ENCODE results near the gene NCKAP5.

The NCKAP5 gene

DNA sequence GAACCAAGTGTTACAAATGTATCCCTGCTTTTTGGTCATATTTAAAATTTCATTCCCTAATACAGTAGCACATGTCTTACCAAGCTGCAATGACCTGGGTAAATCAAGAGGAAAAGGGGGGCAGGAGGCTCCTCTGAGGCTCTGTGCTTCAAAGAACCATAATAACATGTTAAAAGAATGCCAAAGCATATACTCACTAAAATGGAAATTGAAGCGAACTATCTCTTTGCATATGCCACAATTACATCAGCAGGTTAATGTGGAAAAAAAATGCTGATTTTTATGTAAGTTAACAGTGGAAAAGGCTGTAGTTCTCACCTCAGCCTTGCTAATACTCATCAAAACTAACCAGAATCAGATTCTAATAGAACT is 37.5 kb upstream of the NCKAP5 start:
- TF ChIP-seq FOXP2 (optimal IDR thresholded peaks at IDR 0.05; ENCODE audit: borderline replicate concordance, extremely low read depth, extremely low read length, insufficient read depth) = no peak
- no peak for TF ChIP-seq POLR2AphosphoS5 (IDR thresholded peaks at IDR 0.05; ENCODE audit: low read depth, low read length)
- no peak for TF ChIP-seq SIN3A (IDR thresholded peaks at IDR 0.05; ENCODE audit: borderline replicate concordance, insufficient read depth, low read length)
- no peak for TF ChIP-seq REST (IDR thresholded peaks at IDR 0.05; ENCODE audit: insufficient read depth in 1 of 2, low read depth in 2 of 2, low read length in 2 of 2)
- TF ChIP-seq TAF1 (IDR thresholded peaks at IDR 0.05; ENCODE audit: borderline replicate concordance, insufficient read depth, low read length) = no peak

DNA sequence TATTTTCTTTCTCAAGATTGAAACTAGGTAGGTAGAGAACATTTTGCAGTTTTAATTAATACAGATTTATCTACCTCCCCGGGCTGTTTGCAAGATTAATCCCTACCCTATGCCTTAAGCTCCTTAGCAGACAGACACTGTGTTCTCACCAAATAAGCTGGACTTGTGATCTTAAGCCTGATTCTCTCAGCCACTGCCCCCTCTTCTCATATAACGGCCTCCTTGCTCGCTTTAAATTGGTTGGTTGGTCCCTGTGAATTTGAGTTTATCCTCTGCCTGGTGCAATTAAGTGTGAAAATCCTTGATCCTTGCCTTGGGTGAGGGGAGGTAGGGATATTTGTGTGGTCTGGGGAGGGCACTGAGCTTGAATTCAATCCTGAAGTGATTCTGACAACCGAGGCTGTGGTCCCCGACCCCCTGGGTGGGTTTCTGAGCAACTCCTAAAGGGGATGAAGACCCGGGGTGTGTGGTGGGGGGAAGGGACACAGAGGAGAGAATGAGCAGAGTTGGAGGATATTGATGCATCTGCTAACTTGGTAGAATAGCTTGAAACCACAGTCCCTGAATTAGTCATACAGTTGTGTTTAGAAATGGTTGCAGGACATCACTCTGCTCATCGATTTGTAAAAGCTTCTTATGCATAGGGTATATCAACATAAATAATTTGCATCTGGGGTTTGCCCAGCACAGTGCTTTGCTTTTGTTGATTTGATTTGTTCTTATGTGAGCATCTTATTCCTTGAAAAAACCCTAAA is 36.9 kb upstream of the NCKAP5 start:
- TF ChIP-seq REST (IDR thresholded peaks at IDR 0.05; ENCODE audit: insufficient read depth in 1 of 2, low read depth in 2 of 2, low read length in 2 of 2) (no peak), TAF1 (IDR thresholded peaks at IDR 0.05; ENCODE audit: borderline replicate concordance, insufficient read depth, low read length) (no peak), FOXP2 (optimal IDR thresholded peaks at IDR 0.05; ENCODE audit: borderline replicate concordance, extremely low read depth, extremely low read length, insufficient read depth) (no peak), SIN3A (IDR thresholded peaks at IDR 0.05; ENCODE audit: borderline replicate concordance, insufficient read depth, low read length) (no peak), POLR2AphosphoS5 (IDR thresholded peaks at IDR 0.05; ENCODE audit: low read depth, low read length) (no peak)

DNA sequence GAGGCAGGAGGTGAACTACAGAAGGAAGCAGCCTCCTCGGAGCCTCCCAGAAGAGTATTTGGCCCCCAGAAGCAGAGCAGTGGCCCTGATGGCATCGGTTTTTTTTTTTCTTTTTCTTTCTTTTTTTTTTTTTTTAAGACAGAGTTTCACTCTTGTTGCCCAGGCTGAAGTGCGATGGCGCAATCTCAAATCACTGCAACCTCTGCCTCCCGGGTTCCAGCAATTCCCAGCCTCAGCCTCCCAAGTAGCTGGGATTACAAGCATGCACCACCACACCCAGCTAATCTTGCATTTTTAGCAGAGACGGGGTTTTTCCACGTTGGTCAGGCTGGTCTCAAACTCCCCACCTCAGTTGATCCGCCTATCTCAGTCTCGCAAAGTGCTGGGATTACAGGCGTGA is 34.8 kb upstream of the NCKAP5 start:
- TF ChIP-seq POLR2AphosphoS5 (IDR thresholded peaks at IDR 0.05; ENCODE audit: low read depth, low read length) (no peak), SIN3A (IDR thresholded peaks at IDR 0.05; ENCODE audit: borderline replicate concordance, insufficient read depth, low read length) (no peak), FOXP2 (optimal IDR thresholded peaks at IDR 0.05; ENCODE audit: borderline replicate concordance, extremely low read depth, extremely low read length, insufficient read depth) (no peak), TAF1 (IDR thresholded peaks at IDR 0.05; ENCODE audit: borderline replicate concordance, insufficient read depth, low read length) (no peak), REST (IDR thresholded peaks at IDR 0.05; ENCODE audit: insufficient read depth in 1 of 2, low read depth in 2 of 2, low read length in 2 of 2) (no peak)

DNA sequence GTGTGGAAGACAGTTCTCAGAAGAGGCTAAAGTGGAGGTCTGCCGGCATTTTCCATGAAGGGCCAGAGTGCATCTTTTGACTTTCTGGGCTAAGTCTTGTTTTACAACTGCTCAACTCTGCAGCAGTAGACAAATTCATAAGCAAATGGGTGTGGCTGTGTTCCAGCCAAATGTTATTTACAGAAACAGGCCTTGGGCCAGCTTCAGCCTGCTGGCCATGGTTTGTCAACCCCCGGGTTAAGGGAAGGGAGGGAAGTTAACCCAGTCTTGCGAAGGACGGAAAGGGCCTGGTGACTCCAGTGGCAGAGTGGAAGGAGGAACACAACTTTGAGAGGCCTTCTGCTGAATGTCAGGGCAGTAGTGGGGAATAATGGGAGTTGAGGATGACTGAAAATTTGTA is 34.3 kb upstream of the NCKAP5 start:
- TF ChIP-seq TAF1 (IDR thresholded peaks at IDR 0.05; ENCODE audit: borderline replicate concordance, insufficient read depth, low read length) (no peak), SIN3A (IDR thresholded peaks at IDR 0.05; ENCODE audit: borderline replicate concordance, insufficient read depth, low read length) (no peak), REST (IDR thresholded peaks at IDR 0.05; ENCODE audit: insufficient read depth in 1 of 2, low read depth in 2 of 2, low read length in 2 of 2) (no peak), POLR2AphosphoS5 (IDR thresholded peaks at IDR 0.05; ENCODE audit: low read depth, low read length) (no peak), FOXP2 (optimal IDR thresholded peaks at IDR 0.05; ENCODE audit: borderline replicate concordance, extremely low read depth, extremely low read length, insufficient read depth) (no peak)

All from PFSK-1 (cell line).